Fibroblast of pulmonary artery (primary cell): ENCODE results near the gene C19orf85.

ENCODE experiments used
- DNase-seq: peaks from one replicate; pipeline ENCODE4 v3.0.0-alpha.2; 2010; ENCODE audit warnings: low read depth
- H3K4me3 ChIP-seq: replicated peaks from 2 replicates; pipeline ENCODE4 v1.5.1; 2011; ENCODE audit warnings: low read depth, mild to moderate bottlenecking, control low read depth, low read length, moderate library complexity
- TF ChIP-seq, protein P1 (sequence below): IDR thresholded peaks from 2 replicates; pipeline ENCODE4 v1.5.1; 2011; ENCODE audit warnings: mild to moderate bottlenecking, control low read depth, low read length, inconsistent platforms; ENCODE audit errors: missing control alignments

The C19orf85 gene

DNA sequence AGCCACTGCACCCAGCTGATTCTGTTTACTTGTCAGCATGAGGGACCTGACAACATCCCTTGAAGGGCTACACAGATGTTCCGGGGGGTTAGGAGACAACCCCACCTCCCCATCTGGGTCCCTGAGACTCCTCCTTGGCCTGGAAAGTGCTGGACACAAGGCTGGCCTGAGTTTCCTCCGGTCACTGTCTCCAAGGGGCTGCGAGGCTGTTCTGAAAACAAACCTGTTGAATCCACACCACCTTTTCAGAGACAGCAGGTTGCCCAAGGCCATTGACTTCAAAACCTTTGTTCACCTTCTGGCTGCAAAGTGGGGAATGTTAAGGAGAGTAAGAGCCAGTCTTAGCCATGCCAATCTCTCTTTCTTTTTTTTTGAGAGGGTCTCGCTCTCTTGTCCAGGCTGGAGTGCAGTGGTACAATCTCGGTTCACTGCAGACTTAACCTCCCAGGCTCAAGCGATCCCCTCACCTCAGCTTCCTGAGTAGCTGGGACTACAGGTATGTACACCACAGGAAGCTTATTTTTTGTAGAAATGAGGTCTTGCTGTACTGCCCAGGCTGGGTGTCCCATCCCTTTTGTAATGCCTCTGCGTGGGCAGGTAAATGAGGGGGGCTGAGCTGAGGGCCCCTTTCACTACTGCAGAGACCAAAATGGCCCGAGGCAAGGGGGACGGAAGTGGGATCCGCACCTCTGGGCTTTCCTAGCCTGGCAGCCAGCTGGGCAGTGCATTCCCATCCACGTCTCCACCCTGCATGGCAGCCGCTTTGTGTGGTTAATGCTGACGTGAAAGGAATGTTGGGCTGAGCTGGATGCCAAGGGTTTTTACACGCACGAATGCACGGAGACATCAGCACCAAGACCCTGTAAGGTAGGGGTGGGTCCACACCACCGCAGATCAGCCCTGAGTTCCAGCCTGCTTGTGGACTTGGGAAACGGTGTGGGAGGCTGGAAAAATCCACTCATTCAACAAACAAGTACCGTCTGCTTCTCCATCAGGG, 10.0 kb upstream of the C19orf85 start:
- TF ChIP-seq, protein P1, sequence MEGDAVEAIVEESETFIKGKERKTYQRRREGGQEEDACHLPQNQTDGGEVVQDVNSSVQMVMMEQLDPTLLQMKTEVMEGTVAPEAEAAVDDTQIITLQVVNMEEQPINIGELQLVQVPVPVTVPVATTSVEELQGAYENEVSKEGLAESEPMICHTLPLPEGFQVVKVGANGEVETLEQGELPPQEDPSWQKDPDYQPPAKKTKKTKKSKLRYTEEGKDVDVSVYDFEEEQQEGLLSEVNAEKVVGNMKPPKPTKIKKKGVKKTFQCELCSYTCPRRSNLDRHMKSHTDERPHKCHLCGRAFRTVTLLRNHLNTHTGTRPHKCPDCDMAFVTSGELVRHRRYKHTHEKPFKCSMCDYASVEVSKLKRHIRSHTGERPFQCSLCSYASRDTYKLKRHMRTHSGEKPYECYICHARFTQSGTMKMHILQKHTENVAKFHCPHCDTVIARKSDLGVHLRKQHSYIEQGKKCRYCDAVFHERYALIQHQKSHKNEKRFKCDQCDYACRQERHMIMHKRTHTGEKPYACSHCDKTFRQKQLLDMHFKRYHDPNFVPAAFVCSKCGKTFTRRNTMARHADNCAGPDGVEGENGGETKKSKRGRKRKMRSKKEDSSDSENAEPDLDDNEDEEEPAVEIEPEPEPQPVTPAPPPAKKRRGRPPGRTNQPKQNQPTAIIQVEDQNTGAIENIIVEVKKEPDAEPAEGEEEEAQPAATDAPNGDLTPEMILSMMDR: no peak
- no peak overlapping the region for H3K4me3 ChIP-seq
- peak; percentile 29 for DNase-seq

DNA sequence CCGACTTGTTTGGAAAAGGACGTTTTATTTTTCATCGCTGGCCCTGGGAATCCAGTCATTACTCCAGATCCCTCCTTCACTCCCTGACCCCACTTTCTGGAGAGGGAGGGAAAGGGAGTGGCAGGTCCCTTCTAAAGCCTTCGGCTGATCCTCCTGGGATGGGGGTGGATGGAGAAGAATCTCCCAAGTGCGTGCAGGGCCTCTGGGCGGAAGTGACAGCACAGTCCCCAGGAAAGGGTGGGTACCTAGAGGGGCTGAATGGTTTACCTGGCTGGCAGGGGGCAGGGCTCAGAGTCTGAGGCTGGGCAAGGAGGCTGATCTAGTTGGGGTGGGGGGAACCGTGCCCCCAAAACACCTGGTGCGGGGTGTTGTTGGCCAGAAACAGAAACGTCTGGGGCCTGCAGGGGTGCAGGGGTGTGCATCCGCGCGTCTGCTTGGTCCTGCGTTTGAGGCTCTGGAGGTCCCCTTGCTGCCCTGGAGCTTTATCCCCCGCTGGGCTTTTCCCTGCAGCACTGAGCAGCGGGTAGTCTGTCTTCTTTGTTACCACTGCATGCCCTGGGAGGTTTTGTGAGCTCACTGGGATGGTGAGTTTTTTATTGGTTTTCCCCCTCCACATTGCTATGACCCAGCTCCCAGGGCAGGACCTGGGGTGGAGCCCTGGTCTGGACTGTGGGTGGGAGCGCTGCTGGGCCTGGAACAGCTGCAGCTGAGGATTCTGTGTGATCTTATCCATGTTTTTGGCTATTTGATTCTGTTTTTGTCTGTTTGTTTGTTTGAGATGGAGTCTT, 8.9 kb upstream of the C19orf85 start:
- DNase-seq: no peak
- TF ChIP-seq, protein P1: no peak
- H3K4me3 ChIP-seq: no peak overlapping the region

DNA sequence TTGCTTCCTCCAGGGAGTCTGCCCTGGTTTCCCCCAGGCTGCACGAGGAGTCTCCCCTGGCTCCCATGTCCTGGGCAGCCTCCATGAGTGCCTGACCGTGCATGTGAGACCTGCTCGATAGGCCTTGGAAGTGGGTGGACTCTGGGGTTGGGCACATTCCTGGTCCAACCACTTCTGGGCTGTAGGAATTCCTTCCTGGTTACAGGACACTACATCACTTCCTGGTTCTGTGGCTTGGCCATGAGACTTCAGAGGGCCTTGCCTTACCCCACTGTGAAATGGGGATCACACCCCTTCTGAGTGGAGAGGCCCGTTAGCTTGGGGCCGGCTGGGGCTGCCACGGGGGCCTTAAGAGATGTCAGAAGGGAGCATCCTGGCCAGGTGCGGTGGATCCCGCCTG, 7.9 kb upstream of the C19orf85 start:
- DNase-seq: peak; percentile 55
- H3K4me3 ChIP-seq: no peak overlapping the region
- TF ChIP-seq, protein P1: no peak

DNA sequence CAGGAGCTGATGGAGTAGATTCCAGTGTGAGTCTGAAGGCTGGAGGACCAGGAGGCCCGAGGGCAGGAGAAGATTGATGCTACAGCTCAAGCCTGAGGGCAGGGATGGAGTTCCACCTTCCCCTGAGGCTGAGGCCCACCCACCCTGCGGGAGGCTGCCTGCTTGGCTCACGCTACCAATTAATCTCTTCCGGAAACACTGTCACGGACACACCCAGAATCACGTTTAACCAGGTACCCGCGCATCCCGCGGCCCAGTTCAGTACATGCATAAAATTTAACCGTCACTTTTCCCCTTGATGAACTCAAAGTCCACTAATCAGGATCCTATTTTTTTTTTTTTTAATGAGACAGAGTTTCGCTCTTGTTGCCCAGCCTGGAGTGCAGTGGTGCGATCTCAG, 6.7 kb upstream of the C19orf85 start:
- no peak overlapping the region for H3K4me3 ChIP-seq
- no peak for DNase-seq
- TF ChIP-seq, protein P1: no peak

DNA sequence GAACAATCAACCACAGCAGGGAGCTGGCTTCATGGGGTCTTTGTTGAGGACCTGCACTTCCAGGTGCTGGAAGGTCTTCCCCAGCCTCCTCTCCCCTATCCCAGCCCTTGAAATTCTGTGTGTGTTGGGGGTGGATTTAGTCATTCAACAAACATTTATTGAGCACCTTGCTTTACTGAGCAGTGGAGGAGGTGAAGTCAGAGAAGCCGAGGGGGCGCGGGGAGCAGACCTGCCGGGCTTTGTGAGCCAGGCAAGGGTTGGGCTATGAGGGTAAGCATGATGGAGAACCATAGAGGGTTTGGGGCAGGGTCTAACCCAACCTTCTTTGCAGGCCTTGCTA, 3.5 kb upstream of the C19orf85 start:
- TF ChIP-seq, protein P1: no peak
- DNase-seq: no peak
- no peak overlapping the region for H3K4me3 ChIP-seq

DNA sequence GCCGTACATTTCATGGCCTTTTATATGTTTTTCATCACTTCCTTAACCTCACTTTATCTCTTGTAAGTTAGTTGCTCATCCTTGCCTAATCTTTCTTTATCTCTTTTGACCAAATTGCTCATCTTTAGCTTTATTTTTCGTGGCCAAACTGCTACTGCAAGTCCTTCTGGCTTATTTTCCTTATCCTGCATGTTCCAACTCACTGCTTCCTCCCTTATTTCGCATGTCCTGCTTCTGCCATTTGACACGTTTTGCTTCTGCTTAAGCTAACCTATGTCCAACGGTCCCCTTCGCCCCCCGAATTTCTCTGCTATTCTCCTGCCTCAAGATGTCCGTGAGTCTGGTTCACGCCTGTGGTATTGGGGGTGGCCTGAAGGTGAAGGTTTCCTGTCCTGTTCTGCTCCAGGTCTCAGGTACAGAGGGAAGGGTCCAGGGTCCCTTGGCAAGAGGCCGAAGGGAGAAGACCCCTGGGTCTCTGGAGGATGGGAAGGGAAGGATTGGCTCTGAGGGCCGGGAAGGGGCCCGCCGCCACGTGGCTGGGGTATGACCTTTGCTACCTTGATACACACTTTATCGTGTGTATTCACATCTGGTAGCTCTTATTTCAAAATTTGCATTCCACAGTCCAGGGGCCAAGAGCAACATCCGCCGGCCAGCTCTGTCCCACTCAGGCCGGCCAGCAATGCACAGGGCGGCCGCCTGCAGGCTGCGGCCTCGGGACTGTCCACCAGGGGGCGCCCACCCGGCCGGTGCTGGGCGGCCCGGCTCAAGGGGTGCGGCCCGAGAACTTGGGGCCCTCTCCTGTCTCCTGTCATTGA, 2.9 kb upstream of the C19orf85 start:
- no peak overlapping the region for H3K4me3 ChIP-seq
- TF ChIP-seq, protein P1: peak; percentile 54

More for the DNA sequence above, 2.9 kb upstream of the C19orf85 start:
- DNase-seq: peak; percentile 82
